ENCODE measurements around the gene NCAM1. TPM values are rescaled to one million over a fixed set of nuclear protein-coding genes. Genes with fewer than 3 reads are reported as not detected.

Gene NCAM1
- total RNA-seq, 1 experiment from 2014 or later, result not detected

- Histone ChIP-seq H3K4me1 (ENCODE audit: insufficient read depth, low read length) (no peaks in the 10 kb centered on the region), H3K36me3 (ENCODE audit: low read depth, low read length) (no peaks in the 10 kb centered on the region), H3K9me3 (ENCODE audit: low read length) (no peaks in the 10 kb centered on the region), H3K9me2 (replicated peaks; ENCODE audit: low read length) (no peaks in the 10 kb centered on the region), H3K9ac (ENCODE audit: low read length) (no peak overlapping the region), H2AFZ (ENCODE audit: low read length) (no peak overlapping the region), H3F3A (ENCODE audit: low read length, unreplicated experiment) (no peaks in the 10 kb centered on the region), H3K4me3 (ENCODE audit: low read length) (no peak overlapping the region), H3K27ac (ENCODE audit: low read length) (no peak overlapping the region), H3K27me3 (ENCODE audit: low read length) (peaks cover 8% of the 10 kb centered on the region; the same call in 1 of the 2 replicates), H3K4me2 (ENCODE audit: low read length) (no peak overlapping the region), H4K20me1 (ENCODE audit: low read length) (no peaks in the 10 kb centered on the region), H3K79me2 (ENCODE audit: low read length) (no peaks in the 10 kb centered on the region)
- no TSS peak for BruUV-seq (replicated peaks)
- ATAC-seq, result no peak
- DNase-seq, result no peak
- TF ChIP-seq EZH2phosphoT487 (IDR thresholded peaks at IDR 0.05; ENCODE audit: borderline replicate concordance, low read length) (no peak), EZH2 (IDR thresholded peaks at IDR 0.05; ENCODE audit: low read length, unreplicated experiment) (no peak)
- TF ChIP-seq, protein P1, sequence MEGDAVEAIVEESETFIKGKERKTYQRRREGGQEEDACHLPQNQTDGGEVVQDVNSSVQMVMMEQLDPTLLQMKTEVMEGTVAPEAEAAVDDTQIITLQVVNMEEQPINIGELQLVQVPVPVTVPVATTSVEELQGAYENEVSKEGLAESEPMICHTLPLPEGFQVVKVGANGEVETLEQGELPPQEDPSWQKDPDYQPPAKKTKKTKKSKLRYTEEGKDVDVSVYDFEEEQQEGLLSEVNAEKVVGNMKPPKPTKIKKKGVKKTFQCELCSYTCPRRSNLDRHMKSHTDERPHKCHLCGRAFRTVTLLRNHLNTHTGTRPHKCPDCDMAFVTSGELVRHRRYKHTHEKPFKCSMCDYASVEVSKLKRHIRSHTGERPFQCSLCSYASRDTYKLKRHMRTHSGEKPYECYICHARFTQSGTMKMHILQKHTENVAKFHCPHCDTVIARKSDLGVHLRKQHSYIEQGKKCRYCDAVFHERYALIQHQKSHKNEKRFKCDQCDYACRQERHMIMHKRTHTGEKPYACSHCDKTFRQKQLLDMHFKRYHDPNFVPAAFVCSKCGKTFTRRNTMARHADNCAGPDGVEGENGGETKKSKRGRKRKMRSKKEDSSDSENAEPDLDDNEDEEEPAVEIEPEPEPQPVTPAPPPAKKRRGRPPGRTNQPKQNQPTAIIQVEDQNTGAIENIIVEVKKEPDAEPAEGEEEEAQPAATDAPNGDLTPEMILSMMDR (conservative IDR thresholded peaks at IDR 0.05; ENCODE audit: low read depth, low read length), result no peak
- CTCF ChIA-PET, result no interaction called here
- POLR2A ChIA-PET (ENCODE audit: unreplicated experiment), result no interaction called here
- intact Hi-C loops (cut with micrococcal nuclease), result no loop called here
Measured at GRCh38 chr11:113260541-113260940, 299.3 kb downstream of the NCAM1 start.

DNA sequence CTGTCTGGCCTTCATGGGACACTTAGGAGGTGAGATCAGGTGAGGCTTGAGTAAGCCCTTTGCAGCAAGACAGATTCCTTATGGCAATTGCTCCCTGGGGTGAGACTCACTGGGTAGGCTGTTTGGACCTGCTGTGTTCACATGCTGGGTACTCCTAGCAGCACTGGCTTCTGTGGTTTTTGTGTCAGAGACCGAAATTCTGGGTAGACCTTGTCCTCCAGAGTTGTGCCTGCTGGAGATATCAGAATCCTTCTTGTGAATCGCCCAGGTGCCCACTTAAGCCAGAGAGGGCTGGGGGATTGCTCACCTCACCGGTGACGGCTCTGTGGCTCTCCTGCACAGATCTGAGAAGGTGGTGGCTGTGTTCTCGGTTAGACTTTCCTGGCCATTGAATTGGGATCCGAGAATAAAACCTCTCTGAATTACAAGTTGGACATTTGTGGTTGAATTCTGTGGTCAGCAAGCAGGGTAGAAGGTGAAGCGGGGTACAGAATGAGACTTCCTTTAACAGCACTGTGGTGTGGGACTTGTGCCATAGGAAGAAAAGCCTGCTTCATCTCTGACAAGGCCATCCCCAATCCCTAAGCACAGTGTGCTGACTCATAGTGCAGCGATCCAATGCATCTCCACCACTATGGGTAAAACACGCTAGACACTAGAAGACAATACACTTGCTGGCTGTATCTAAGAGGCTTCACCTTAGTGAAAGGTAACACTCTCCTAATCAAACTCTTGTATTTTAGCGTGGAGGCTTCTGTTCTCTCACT is 300.7 kb downstream of the NCAM1 start:
- H3F3A ChIP-seq (ENCODE audit: low read length, unreplicated experiment), result no peaks in the 10 kb centered on the region
- H3K27me3 ChIP-seq (ENCODE audit: low read length), result peaks cover 10% of the 10 kb centered on the region; the same call in 1 of the 2 replicates
- DNase-seq (peak; percentile 20), ATAC-seq (no peak)
- no peak overlapping the region for H3K4me3 ChIP-seq (ENCODE audit: low read length)
- no peak overlapping the region for H2AFZ ChIP-seq (ENCODE audit: low read length)
- H3K27ac ChIP-seq (ENCODE audit: low read length), result no peak overlapping the region
- no peak overlapping the region for H3K4me2 ChIP-seq (ENCODE audit: low read length)
- no TSS peak for BruUV-seq (replicated peaks)
- no peaks in the 10 kb centered on the region for H3K79me2 ChIP-seq (ENCODE audit: low read length)
- intact Hi-C loops (cut with micrococcal nuclease), result no loop called here
- no peaks in the 10 kb centered on the region for H3K9me3 ChIP-seq (ENCODE audit: low read length)
- ChIA-PET POLR2A (ENCODE audit: unreplicated experiment) (no interaction called here), CTCF (no interaction called here)
- no peak overlapping the region for H3K9ac ChIP-seq (ENCODE audit: low read length)
- TF ChIP-seq, protein P1 (conservative IDR thresholded peaks at IDR 0.05; ENCODE audit: low read depth, low read length), result no peak
- TF ChIP-seq EZH2phosphoT487 (IDR thresholded peaks at IDR 0.05; ENCODE audit: borderline replicate concordance, low read length), result no peak
- TF ChIP-seq EZH2 (IDR thresholded peaks at IDR 0.05; ENCODE audit: low read length, unreplicated experiment), result no peak
- no peaks in the 10 kb centered on the region for H3K9me2 ChIP-seq (replicated peaks; ENCODE audit: low read length)
- H4K20me1 ChIP-seq (ENCODE audit: low read length), result no peaks in the 10 kb centered on the region
- H3K36me3 ChIP-seq (ENCODE audit: low read depth, low read length), result no peaks in the 10 kb centered on the region
- no peaks in the 10 kb centered on the region for H3K4me1 ChIP-seq (ENCODE audit: insufficient read depth, low read length)

- H3K79me2 ChIP-seq (ENCODE audit: low read length), result no peaks in the 10 kb centered on the region
- H3K4me3 ChIP-seq (ENCODE audit: low read length), result no peak overlapping the region
- intact Hi-C loops (cut with micrococcal nuclease), result no loop called here
- no TSS peak for BruUV-seq (replicated peaks)
- no peaks in the 10 kb centered on the region for H4K20me1 ChIP-seq (ENCODE audit: low read length)
- H3F3A ChIP-seq (ENCODE audit: low read length, unreplicated experiment), result no peaks in the 10 kb centered on the region
- TF ChIP-seq, protein P1 (conservative IDR thresholded peaks at IDR 0.05; ENCODE audit: low read depth, low read length), result no peak
- TF ChIP-seq EZH2phosphoT487 (IDR thresholded peaks at IDR 0.05; ENCODE audit: borderline replicate concordance, low read length), result no peak
- TF ChIP-seq EZH2 (IDR thresholded peaks at IDR 0.05; ENCODE audit: low read length, unreplicated experiment), result no peak
- ChIA-PET CTCF (no interaction called here), POLR2A (ENCODE audit: unreplicated experiment) (no interaction called here)
- no peak for DNase-seq
- H3K4me2 ChIP-seq (ENCODE audit: low read length), result no peak overlapping the region
- no peaks in the 10 kb centered on the region for H3K36me3 ChIP-seq (ENCODE audit: low read depth, low read length)
- H3K4me1 ChIP-seq (ENCODE audit: insufficient read depth, low read length), result no peaks in the 10 kb centered on the region
- no peaks in the 10 kb centered on the region for H3K9me2 ChIP-seq (replicated peaks; ENCODE audit: low read length)
- no peaks in the 10 kb centered on the region for H3K9me3 ChIP-seq (ENCODE audit: low read length)
- no peak overlapping the region for H3K27ac ChIP-seq (ENCODE audit: low read length)
- H3K27me3 ChIP-seq (ENCODE audit: low read length), result peaks cover 17% of the 10 kb centered on the region; the same call in 1 of the 2 replicates
- H2AFZ ChIP-seq (ENCODE audit: low read length), result no peak overlapping the region
- H3K9ac ChIP-seq (ENCODE audit: low read length), result no peak overlapping the region
- ATAC-seq, result no peak
Measured at GRCh38 chr11:113262594-113262993, 301.4 kb downstream of the NCAM1 start.

Data from PC-3 (cell line).